Transverse colon (tissue), 4 donors: ENCODE data around the gene TTC38. TPM values are rescaled to one million over a fixed set of nuclear protein-coding genes. Genes with fewer than 3 reads are reported as not detected.

Source experiments
- DNase-seq: peaks from one replicate; pipeline ENCODE4 v3.0.0-alpha.2; 2019
- H3K27ac ChIP-seq, 4 donors: fragments of 200-600 bp; sonication (generic); 2 replicates each; pipeline ENCODE4 v1.5.1; 2016 to 2018; ENCODE audit warnings: inconsistent platforms in 4 of 4
- H3K27me3 ChIP-seq: fragments of 200-600 bp; sonication (generic); 2 replicates; pipeline ENCODE4 v1.5.1; 2017; ENCODE audit warnings: inconsistent platforms
- H3K36me3 ChIP-seq, 4 donors: fragments of 200-600 bp; sonication (generic); 2 replicates each; pipeline ENCODE4 v1.5.1; 2017 to 2019; ENCODE audit warnings: inconsistent platforms in 4 of 4
- H3K4me1 ChIP-seq, 4 donors: fragments of 200-600 bp; sonication (generic); 2 replicates each; pipeline ENCODE4 v1.5.1; 2017 to 2020; ENCODE audit warnings: inconsistent platforms in 4 of 4
- H3K4me3 ChIP-seq, 4 donors: fragments of 200-600 bp; sonication (generic); 1 replicate in 1 of 4; 2 replicates in 3 of 4; pipeline versions ENCODE4 v1.5.1 to v1.6.1; 2017 to 2019; ENCODE audit warnings: inconsistent platforms in 4 of 4
- H3K9me3 ChIP-seq, 2 donors: fragments of 200-600 bp; sonication (generic); 2 replicates each; pipeline ENCODE4 v1.5.1; 2017 to 2019; ENCODE audit warnings: inconsistent platforms in 2 of 2
- EP300 ChIP-seq: sonication (generic); formaldehyde crosslinking; IDR thresholded peaks from one replicate; pipeline ENCODE4 v1.6.1; 2017; ENCODE audit warnings: antibody characterized with exemption, low read depth
- POLR2A ChIP-seq: fragments of 450-650 bp; IDR thresholded peaks from one replicate; pipeline ENCODE4 v1.6.1; 2016; ENCODE audit warnings: antibody characterized with exemption, mild to moderate bottlenecking, moderate library complexity
- POLR2AphosphoS5 ChIP-seq, 3 donors: sonication (generic); formaldehyde crosslinking; IDR thresholded peaks; one replicate each; pipeline ENCODE4 v1.6.1; 2016; ENCODE audit warnings: antibody characterized with exemption in 3 of 3
- WGBS, 2 donors: methylation state at CpG; one replicate each; pipeline ENCODE4 v1.1.5; 2018; ENCODE audit warnings: low coverage in 1 of 2; 5-methylcytosine and 5-hydroxymethylcytosine counted together
- in situ Hi-C, 4 donors: fragments of 200-750 bp; cut with MboI; loops; one replicate each; pipeline versions ENCODE4 v1.15.0 to v1.15.1; 2017; ENCODE audit warnings: low sequenced_read_pairs in 3 of 4, low pct_ligation_motif_present in 1 of 4, low pct_unique_long_range_greater_than_20kb in 1 of 4
- intact Hi-C: fragments of 100-400 bp; cut with DNase I; formaldehyde crosslinking; loops from one replicate; pipeline ENCODE4 v1.15.1; 2023; ENCODE audit warnings: low total_unique reads
- total RNA-seq, 4 donors: library from RNA; depleted of rRNA; stranded (reverse); fragments of >200 nt; gene quantifications; one replicate each; pipeline ENCODE4 v1.1.0, GENCODE V29; 2016
- TF ChIP-seq, protein P1 (sequence below), 5 experiments: fragments of 200-600 bp in 3 of 5; fragments of 450-650 bp in 2 of 5; sonication (generic) in 3 of 5; IDR thresholded peaks; 1 replicate in 2 of 5; 2 replicates in 3 of 5; pipeline ENCODE4 v1.5.1; 2016 to 2017; ENCODE audit warnings: antibody characterized with exemption in 5 of 5, inconsistent platforms in 3 of 5, mild to moderate bottlenecking in 2 of 5, moderate library complexity in 1 of 5

Gene TTC38
- total RNA-seq, 4 donors from 2014 or later = 167 to 316 (median 292) TPM

GRCh38 chr22:46278656-46279645 lies 11.1 kb downstream of the TTC38 start:
- 94% methylated on average over 22 of the region's 22 CpGs; no CpG with 5 or more reads in 1 of the 2 donors for WGBS, 2 donors
- TF ChIP-seq, protein P1, sequence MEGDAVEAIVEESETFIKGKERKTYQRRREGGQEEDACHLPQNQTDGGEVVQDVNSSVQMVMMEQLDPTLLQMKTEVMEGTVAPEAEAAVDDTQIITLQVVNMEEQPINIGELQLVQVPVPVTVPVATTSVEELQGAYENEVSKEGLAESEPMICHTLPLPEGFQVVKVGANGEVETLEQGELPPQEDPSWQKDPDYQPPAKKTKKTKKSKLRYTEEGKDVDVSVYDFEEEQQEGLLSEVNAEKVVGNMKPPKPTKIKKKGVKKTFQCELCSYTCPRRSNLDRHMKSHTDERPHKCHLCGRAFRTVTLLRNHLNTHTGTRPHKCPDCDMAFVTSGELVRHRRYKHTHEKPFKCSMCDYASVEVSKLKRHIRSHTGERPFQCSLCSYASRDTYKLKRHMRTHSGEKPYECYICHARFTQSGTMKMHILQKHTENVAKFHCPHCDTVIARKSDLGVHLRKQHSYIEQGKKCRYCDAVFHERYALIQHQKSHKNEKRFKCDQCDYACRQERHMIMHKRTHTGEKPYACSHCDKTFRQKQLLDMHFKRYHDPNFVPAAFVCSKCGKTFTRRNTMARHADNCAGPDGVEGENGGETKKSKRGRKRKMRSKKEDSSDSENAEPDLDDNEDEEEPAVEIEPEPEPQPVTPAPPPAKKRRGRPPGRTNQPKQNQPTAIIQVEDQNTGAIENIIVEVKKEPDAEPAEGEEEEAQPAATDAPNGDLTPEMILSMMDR (IDR thresholded peaks at IDR 0.05) = no peak
- no peak for TF ChIP-seq POLR2AphosphoS5 (IDR thresholded peaks at IDR 0.05)
- TF ChIP-seq EP300 = no peak
- TF ChIP-seq POLR2A = no peak
- no peaks in the 10 kb centered on the region for H3K9me3 ChIP-seq
- in situ Hi-C loops (no loop called here), intact Hi-C loops (no loop called here)
- no peaks in the 10 kb centered on the region for H3K4me1 ChIP-seq
- no peaks in the 10 kb centered on the region for H3K27me3 ChIP-seq
- no peak overlapping the region for H3K4me3 ChIP-seq
- no peak for DNase-seq
- no peak overlapping the region for H3K27ac ChIP-seq
- peaks cover 0 to 68% (median 29%) of the 10 kb centered on the region in 4 donors for H3K36me3 ChIP-seq

GRCh38 chr22:46280063-46280817 lies 12.4 kb downstream of the TTC38 start:
- H3K27me3 ChIP-seq = no peaks in the 10 kb centered on the region
- 93% methylated on average over 11 of the region's 12 CpGs; no CpG with 5 or more reads in 1 of the 2 donors for WGBS, 2 donors
- no peaks in the 10 kb centered on the region for H3K4me1 ChIP-seq
- no peak for TF ChIP-seq POLR2A
- TF ChIP-seq EP300 = no peak
- TF ChIP-seq, protein P1 (IDR thresholded peaks at IDR 0.05) = no peak
- TF ChIP-seq POLR2AphosphoS5 (IDR thresholded peaks at IDR 0.05) = no peak
- peak overlapping the region in 2 of 4 donors; percentile 8 to 25 for H3K27ac ChIP-seq
- peaks cover 0 to 66% (median 28%) of the 10 kb centered on the region in 4 donors for H3K36me3 ChIP-seq
- H3K4me3 ChIP-seq = no peak overlapping the region
- DNase-seq = no peak
- in situ Hi-C loops (no loop called here), intact Hi-C loops (no loop called here)
- no peaks in the 10 kb centered on the region for H3K9me3 ChIP-seq

- DNase-seq = peak; percentile 42
Observed at GRCh38 chr22:46280999-46281623, 13.3 kb downstream of the TTC38 start.

More at GRCh38 chr22:46280999-46281623, 13.3 kb downstream of the TTC38 start:
- Histone ChIP-seq H3K9me3 (no peaks in the 10 kb centered on the region), H3K27ac (peak overlapping the region in 1 of 4 donors; percentile 3), H3K4me1 (no peaks in the 10 kb centered on the region), H3K36me3 (peaks cover 0 to 62% (median 28%) of the 10 kb centered on the region in 4 donors), H3K27me3 (no peaks in the 10 kb centered on the region), H3K4me3 (no peak overlapping the region)
- TF ChIP-seq, protein P1 (IDR thresholded peaks at IDR 0.05) = no peak
- TF ChIP-seq POLR2A (no peak), POLR2AphosphoS5 (IDR thresholded peaks at IDR 0.05) (no peak), EP300 (no peak)
- intact Hi-C loops (no loop called here), in situ Hi-C loops (no loop called here)
- 79 to 95% methylated on average over 4 to 19 of the region's 19 CpGs for WGBS, 2 donors
